Caco-2 (cell line): ENCODE measurements around the gene COL6A2. TPM values are rescaled to one million over a fixed set of nuclear protein-coding genes. Genes with fewer than 3 reads are reported as not detected.

Experiments used
- BruUV-seq: library from RNA; stranded (reverse); fragments of 400-500 nt; replicated peaks from 2 replicates; lab custom pipeline; 2021; lab: Mats Ljungman, UMichigan
- CTCF ChIA-PET: fragments of 300-600 bp; sonication (Branson Sonifier 250); formaldehyde crosslinking; loops from one replicate; lab custom pipeline; 2022; ENCODE audit warnings: antibody characterized with exemption; lab: Charles Lee
- POLR2A ChIA-PET: fragments of 300-600 bp; sonication (Branson Sonifier 250); formaldehyde crosslinking; loops from one replicate; lab custom pipeline; 2022; ENCODE audit warnings: antibody characterized with exemption; lab: Charles Lee
- DNase-seq, 2 experiments: peaks; one replicate each; pipeline versions ENCODE4 v3.0.0 to v3.0.0-alpha.2; 2020 to 2022
- H3K27me3 ChIP-seq: replicated peaks from 2 replicates; pipeline ENCODE4 v1.6.0; 2011; ENCODE audit warnings: low read length; ENCODE audit not compliant: control insufficient read depth, insufficient read depth
- H3K36me3 ChIP-seq: 2 replicates; pipeline ENCODE4 v1.5.1; 2011; ENCODE audit warnings: low read length; ENCODE audit not compliant: control insufficient read depth, insufficient read depth
- H3K4me1 ChIP-seq: fragments of 250-450 bp; sonication (Bioruptor Pico); 2 replicates; pipeline ENCODE4 v1.5.1; 2020; ENCODE audit warnings: mild to moderate bottlenecking
- H3K4me3 ChIP-seq: 2 replicates; pipeline ENCODE4 v1.5.1; 2011; ENCODE audit warnings: low read depth, mild to moderate bottlenecking, control low read depth, low read length
- H3K9me3 ChIP-seq: fragments of 250-450 bp; sonication (Bioruptor Pico); 2 replicates; pipeline ENCODE4 v1.5.1; 2020; ENCODE audit warnings: mild to moderate bottlenecking, moderate library complexity
- H3K27ac Mint-ChIP-seq: one replicate; pipeline ENCODE4 v1.8.0; 2022; ENCODE audit warnings: mixed read lengths; ENCODE audit not compliant: unreplicated experiment
- H3K27me3 Mint-ChIP-seq: one replicate; pipeline ENCODE4 v1.8.0; 2022; ENCODE audit warnings: mixed read lengths; ENCODE audit not compliant: insufficient read depth, unreplicated experiment
- H3K36me3 Mint-ChIP-seq: one replicate; pipeline ENCODE4 v1.8.0; 2022; ENCODE audit warnings: mild to moderate bottlenecking, mixed read lengths; ENCODE audit not compliant: insufficient read depth, unreplicated experiment
- H3K4me1 Mint-ChIP-seq: one replicate; pipeline ENCODE4 v1.8.0; 2022; ENCODE audit warnings: low read depth, mixed read lengths; ENCODE audit not compliant: unreplicated experiment
- H3K4me3 Mint-ChIP-seq: one replicate; pipeline ENCODE4 v1.8.0; 2022; ENCODE audit warnings: mild to moderate bottlenecking, moderate library complexity, mixed read lengths; ENCODE audit not compliant: unreplicated experiment
- H3K9me3 Mint-ChIP-seq: one replicate; pipeline ENCODE4 v1.8.0; 2022; ENCODE audit warnings: mixed read lengths; ENCODE audit not compliant: unreplicated experiment
- intact Hi-C: fragments of 100-400 bp; cut with micrococcal nuclease; formaldehyde crosslinking; loops from one replicate; pipeline ENCODE4 v1.10.0; 2022; ENCODE audit not compliant: unreplicated experiment
- total RNA-seq: library from RNA; stranded (reverse); gene quantifications from 2 replicates; pipeline ENCODE4 v1.2.3, GENCODE V29; 2022
- TF ChIP-seq, protein P1 (sequence below), 2 experiments: fragments of 200-600 bp in 1 of 2; IDR thresholded peaks; 1 replicate in 1 of 2; 2 replicates in 1 of 2; pipeline versions ENCODE4 v1.5.1 to v1.8.0; 2011 to 2022; ENCODE audit warnings: antibody characterized with exemption in 1 of 2, control low read depth in 1 of 2, inconsistent platforms in 1 of 2, low read depth in 1 of 2, low read length in 1 of 2, mild to moderate bottlenecking in 1 of 2, moderate library complexity in 1 of 2; ENCODE audit not compliant: insufficient read depth in 1 of 2, severe bottlenecking in 1 of 2, unreplicated experiment in 1 of 2

The COL6A2 gene
- total RNA-seq, 1 experiment from 2014 or later: 8.8 TPM

- intact Hi-C loops: no loop called here
- Mint-ChIP-seq H3K4me1 (no peaks in the 10 kb centered on the region), H3K4me3 (no peak overlapping the region), H3K36me3 (no peaks in the 10 kb centered on the region), H3K27ac (no peak overlapping the region), H3K27me3 (no peaks in the 10 kb centered on the region), H3K9me3 (no peaks in the 10 kb centered on the region)
- no peaks in the 10 kb centered on the region for H3K9me3 ChIP-seq
- H3K4me1 ChIP-seq: no peaks in the 10 kb centered on the region
- no peaks in the 10 kb centered on the region for H3K27me3 ChIP-seq
- no peak for DNase-seq
- TF ChIP-seq, protein P1, sequence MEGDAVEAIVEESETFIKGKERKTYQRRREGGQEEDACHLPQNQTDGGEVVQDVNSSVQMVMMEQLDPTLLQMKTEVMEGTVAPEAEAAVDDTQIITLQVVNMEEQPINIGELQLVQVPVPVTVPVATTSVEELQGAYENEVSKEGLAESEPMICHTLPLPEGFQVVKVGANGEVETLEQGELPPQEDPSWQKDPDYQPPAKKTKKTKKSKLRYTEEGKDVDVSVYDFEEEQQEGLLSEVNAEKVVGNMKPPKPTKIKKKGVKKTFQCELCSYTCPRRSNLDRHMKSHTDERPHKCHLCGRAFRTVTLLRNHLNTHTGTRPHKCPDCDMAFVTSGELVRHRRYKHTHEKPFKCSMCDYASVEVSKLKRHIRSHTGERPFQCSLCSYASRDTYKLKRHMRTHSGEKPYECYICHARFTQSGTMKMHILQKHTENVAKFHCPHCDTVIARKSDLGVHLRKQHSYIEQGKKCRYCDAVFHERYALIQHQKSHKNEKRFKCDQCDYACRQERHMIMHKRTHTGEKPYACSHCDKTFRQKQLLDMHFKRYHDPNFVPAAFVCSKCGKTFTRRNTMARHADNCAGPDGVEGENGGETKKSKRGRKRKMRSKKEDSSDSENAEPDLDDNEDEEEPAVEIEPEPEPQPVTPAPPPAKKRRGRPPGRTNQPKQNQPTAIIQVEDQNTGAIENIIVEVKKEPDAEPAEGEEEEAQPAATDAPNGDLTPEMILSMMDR (IDR thresholded peaks at IDR 0.05; ENCODE audit: insufficient read depth in 1 of 2, low read depth in 1 of 2, low read length in 1 of 2, severe bottlenecking in 1 of 2, unreplicated experiment in 1 of 2): no peak
- ChIA-PET POLR2A (no interaction called here), CTCF (no interaction called here)
- no peaks in the 10 kb centered on the region for H3K36me3 ChIP-seq
- H3K4me3 ChIP-seq: no peak overlapping the region
- BruUV-seq: no TSS peak
These were observed 20.2 kb upstream of the COL6A2 start for GRCh38 chr21:46077674-46078101.

- Histone ChIP-seq H3K4me3 (no peak overlapping the region), H3K36me3 (no peaks in the 10 kb centered on the region), H3K4me1 (no peaks in the 10 kb centered on the region), H3K9me3 (no peaks in the 10 kb centered on the region), H3K27me3 (no peaks in the 10 kb centered on the region)
- BruUV-seq: no TSS peak
- CTCF ChIA-PET: no interaction called here
- TF ChIP-seq, protein P1 (IDR thresholded peaks at IDR 0.05; ENCODE audit: insufficient read depth in 1 of 2, low read depth in 1 of 2, low read length in 1 of 2, severe bottlenecking in 1 of 2, unreplicated experiment in 1 of 2): no peak
- Mint-ChIP-seq H3K4me3 (no peak overlapping the region), H3K9me3 (no peaks in the 10 kb centered on the region), H3K27ac (no peak overlapping the region), H3K4me1 (no peaks in the 10 kb centered on the region), H3K36me3 (no peaks in the 10 kb centered on the region), H3K27me3 (no peaks in the 10 kb centered on the region)
- POLR2A ChIA-PET: no interaction called here
- no peak for DNase-seq
- intact Hi-C loops: no loop called here
These were observed 19.5 kb upstream of the COL6A2 start for GRCh38 chr21:46078322-46078977.

DNA sequence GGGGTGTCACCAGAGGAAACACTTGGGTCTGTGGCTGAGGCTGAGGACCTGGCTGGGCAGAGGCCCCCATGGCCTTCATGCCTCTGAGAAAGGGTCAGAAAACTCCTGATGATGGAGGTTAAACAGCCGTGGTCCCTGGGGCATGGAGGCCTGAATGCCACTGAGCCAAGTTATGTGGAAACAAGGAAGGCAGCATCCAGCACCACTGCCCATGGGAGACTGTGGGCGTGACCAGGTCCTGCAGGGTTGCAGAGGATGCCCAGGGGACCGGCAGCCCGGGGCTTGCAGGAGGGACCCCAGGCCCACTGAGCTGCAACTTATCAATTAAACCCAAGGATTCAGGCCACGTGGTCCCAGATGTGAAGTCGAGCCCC is 18.9 kb upstream of the COL6A2 start:
- no peak overlapping the region for H3K27ac Mint-ChIP-seq
- Histone ChIP-seq H3K4me1 (no peaks in the 10 kb centered on the region), H3K4me3 (no peak overlapping the region), H3K27me3 (no peaks in the 10 kb centered on the region), H3K36me3 (no peaks in the 10 kb centered on the region), H3K9me3 (no peaks in the 10 kb centered on the region)
- DNase-seq: no peak
- H3K9me3 Mint-ChIP-seq: no peaks in the 10 kb centered on the region
- POLR2A ChIA-PET: no interaction called here
- CTCF ChIA-PET: no interaction called here
- no peaks in the 10 kb centered on the region for H3K4me1 Mint-ChIP-seq
- intact Hi-C loops: no loop called here
- H3K4me3 Mint-ChIP-seq: no peak overlapping the region
- H3K27me3 Mint-ChIP-seq: no peaks in the 10 kb centered on the region
- TF ChIP-seq, protein P1 (IDR thresholded peaks at IDR 0.05; ENCODE audit: insufficient read depth in 1 of 2, low read depth in 1 of 2, low read length in 1 of 2, severe bottlenecking in 1 of 2, unreplicated experiment in 1 of 2): no peak
- no TSS peak for BruUV-seq
- no peaks in the 10 kb centered on the region for H3K36me3 Mint-ChIP-seq
